Liver (tissue), 3 donors: Measurements from ENCODE around the gene MEF2D.

Source experiments
- RAD21 ChIP-seq, 2 donors: IDR thresholded peaks; 2 replicates each; pipeline ENCODE4 v1.6.1; 2016; ENCODE audit warnings: antibody characterized with exemption in 2 of 2, mild to moderate bottlenecking in 2 of 2
- SP1 ChIP-seq: IDR thresholded peaks from 2 replicates; pipeline ENCODE4 v1.6.1; 2018; ENCODE audit warnings: antibody characterized with exemption, mild to moderate bottlenecking
- TF ChIP-seq, protein P1 (sequence below): fragments of 150-350 bp; IDR thresholded peaks from 2 replicates; pipeline ENCODE4 v1.5.1; 2017; ENCODE audit warnings: improper control_type of control experiment, low read depth, low read length; ENCODE audit not compliant: missing input control
- TF ChIP-seq, protein P2 (sequence below): IDR thresholded peaks from 2 replicates; pipeline ENCODE4 v1.6.1; 2016; ENCODE audit warnings: antibody characterized with exemption, mild to moderate bottlenecking
- TF ChIP-seq, protein P3 (sequence below): IDR thresholded peaks from 2 replicates; pipeline ENCODE4 v1.6.1; 2016; ENCODE audit warnings: antibody characterized with exemption
- donor health status: healthy.
- donor health status: healthy.

DNA sequence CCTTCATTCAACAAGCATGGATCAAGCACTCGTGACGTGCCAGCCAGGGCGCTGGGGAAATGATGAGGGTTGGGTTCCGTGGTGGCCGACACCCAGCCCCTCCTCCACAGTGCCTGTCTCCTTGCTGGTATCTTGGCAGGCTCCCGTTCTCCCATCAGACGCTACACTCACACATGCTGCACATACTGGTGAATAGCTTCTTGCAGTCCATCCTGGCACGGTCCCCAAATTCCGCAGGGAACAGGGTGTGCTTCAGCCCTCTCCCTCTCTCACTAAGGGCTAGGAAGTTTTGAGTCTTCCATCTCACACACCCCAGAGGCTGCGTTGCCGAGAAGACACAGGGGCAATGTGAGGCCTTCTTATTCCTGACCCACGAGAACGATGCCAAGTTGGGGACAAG, 10.1 kb upstream of the MEF2D start:
- TF ChIP-seq, protein P1, sequence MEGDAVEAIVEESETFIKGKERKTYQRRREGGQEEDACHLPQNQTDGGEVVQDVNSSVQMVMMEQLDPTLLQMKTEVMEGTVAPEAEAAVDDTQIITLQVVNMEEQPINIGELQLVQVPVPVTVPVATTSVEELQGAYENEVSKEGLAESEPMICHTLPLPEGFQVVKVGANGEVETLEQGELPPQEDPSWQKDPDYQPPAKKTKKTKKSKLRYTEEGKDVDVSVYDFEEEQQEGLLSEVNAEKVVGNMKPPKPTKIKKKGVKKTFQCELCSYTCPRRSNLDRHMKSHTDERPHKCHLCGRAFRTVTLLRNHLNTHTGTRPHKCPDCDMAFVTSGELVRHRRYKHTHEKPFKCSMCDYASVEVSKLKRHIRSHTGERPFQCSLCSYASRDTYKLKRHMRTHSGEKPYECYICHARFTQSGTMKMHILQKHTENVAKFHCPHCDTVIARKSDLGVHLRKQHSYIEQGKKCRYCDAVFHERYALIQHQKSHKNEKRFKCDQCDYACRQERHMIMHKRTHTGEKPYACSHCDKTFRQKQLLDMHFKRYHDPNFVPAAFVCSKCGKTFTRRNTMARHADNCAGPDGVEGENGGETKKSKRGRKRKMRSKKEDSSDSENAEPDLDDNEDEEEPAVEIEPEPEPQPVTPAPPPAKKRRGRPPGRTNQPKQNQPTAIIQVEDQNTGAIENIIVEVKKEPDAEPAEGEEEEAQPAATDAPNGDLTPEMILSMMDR: no peak
- TF ChIP-seq SP1 (peak; percentile 43), RAD21 (IDR thresholded peaks at IDR 0.05) (peak in 1 of 2 donors; percentile 4)
- TF ChIP-seq, protein P2, sequence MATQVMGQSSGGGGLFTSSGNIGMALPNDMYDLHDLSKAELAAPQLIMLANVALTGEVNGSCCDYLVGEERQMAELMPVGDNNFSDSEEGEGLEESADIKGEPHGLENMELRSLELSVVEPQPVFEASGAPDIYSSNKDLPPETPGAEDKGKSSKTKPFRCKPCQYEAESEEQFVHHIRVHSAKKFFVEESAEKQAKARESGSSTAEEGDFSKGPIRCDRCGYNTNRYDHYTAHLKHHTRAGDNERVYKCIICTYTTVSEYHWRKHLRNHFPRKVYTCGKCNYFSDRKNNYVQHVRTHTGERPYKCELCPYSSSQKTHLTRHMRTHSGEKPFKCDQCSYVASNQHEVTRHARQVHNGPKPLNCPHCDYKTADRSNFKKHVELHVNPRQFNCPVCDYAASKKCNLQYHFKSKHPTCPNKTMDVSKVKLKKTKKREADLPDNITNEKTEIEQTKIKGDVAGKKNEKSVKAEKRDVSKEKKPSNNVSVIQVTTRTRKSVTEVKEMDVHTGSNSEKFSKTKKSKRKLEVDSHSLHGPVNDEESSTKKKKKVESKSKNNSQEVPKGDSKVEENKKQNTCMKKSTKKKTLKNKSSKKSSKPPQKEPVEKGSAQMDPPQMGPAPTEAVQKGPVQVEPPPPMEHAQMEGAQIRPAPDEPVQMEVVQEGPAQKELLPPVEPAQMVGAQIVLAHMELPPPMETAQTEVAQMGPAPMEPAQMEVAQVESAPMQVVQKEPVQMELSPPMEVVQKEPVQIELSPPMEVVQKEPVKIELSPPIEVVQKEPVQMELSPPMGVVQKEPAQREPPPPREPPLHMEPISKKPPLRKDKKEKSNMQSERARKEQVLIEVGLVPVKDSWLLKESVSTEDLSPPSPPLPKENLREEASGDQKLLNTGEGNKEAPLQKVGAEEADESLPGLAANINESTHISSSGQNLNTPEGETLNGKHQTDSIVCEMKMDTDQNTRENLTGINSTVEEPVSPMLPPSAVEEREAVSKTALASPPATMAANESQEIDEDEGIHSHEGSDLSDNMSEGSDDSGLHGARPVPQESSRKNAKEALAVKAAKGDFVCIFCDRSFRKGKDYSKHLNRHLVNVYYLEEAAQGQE: no peak
- TF ChIP-seq, protein P3, sequence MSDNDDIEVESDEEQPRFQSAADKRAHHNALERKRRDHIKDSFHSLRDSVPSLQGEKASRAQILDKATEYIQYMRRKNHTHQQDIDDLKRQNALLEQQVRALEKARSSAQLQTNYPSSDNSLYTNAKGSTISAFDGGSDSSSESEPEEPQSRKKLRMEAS: no peak
